ENCODE data around the gene TP53.

DNA sequence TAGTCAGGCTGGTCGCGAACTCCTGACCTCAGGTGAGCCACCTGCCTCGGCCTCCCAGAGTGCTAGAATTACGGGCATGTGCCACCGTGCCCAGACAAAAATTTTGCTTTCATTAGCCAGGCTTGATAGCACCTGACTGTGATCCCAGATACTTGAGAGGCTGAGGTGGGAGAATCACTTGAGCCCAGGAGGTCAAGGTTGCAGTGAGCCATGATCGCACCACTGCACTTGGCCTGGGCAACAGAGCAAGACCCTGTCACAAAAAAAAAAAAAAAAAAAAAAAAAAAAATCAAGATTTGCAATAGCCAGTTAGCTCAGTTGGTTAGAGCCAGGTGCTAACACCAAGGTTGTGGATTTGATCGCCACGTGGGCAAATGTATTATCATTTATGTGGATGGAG lies 66.5 kb downstream of the TP53 start:
- TF ChIP-seq GATA2 (IDR thresholded peaks at IDR 0.05; ENCODE audit: low read depth, low read length) (no peak), GATA3 (IDR thresholded peaks at IDR 0.05; ENCODE audit: low read depth, low read length) (no peak)
